Liver (tissue), 3 donors: ENCODE results near the gene AADACL4.

Source experiments
- CTCF ChIP-seq: fragments of 150-350 bp; IDR thresholded peaks from 2 replicates; pipeline ENCODE4 v1.5.1; 2017; ENCODE audit warnings: improper control_type of control experiment, low read depth, low read length; ENCODE audit not compliant: missing input control
- SP1 ChIP-seq: IDR thresholded peaks from 2 replicates; pipeline ENCODE4 v1.6.1; 2018; ENCODE audit warnings: antibody characterized with exemption, mild to moderate bottlenecking
- TAF1 ChIP-seq: conservative IDR thresholded peaks from 2 replicates; pipeline ENCODE4 v1.6.1; 2016; ENCODE audit warnings: antibody characterized with exemption, mild to moderate bottlenecking
- TF ChIP-seq, protein P1 (sequence below): IDR thresholded peaks from 2 replicates; pipeline ENCODE4 v1.6.1; 2016; ENCODE audit warnings: antibody characterized with exemption
- donor health status: healthy.
- donor health status: healthy.

- TF ChIP-seq CTCF (no peak), TAF1 (no peak), SP1 (no peak)
- TF ChIP-seq, protein P1, sequence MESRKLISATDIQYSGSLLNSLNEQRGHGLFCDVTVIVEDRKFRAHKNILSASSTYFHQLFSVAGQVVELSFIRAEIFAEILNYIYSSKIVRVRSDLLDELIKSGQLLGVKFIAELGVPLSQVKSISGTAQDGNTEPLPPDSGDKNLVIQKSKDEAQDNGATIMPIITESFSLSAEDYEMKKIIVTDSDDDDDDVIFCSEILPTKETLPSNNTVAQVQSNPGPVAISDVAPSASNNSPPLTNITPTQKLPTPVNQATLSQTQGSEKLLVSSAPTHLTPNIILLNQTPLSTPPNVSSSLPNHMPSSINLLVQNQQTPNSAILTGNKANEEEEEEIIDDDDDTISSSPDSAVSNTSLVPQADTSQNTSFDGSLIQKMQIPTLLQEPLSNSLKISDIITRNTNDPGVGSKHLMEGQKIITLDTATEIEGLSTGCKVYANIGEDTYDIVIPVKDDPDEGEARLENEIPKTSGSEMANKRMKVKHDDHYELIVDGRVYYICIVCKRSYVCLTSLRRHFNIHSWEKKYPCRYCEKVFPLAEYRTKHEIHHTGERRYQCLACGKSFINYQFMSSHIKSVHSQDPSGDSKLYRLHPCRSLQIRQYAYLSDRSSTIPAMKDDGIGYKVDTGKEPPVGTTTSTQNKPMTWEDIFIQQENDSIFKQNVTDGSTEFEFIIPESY: no peak
Measured at GRCh38 chr1:12594490-12594889, 49.4 kb upstream of the AADACL4 start.
